DMS 273 (cell line): Measurements from ENCODE around the gene ETV5.

Experiments
- DNase-seq: peaks from one replicate; lab custom pipeline; 2025; ENCODE audit not compliant: unreplicated experiment; lab: John Stamatoyannopoulos, UW

The ETV5 gene

GRCh38 chr3:186070133-186070532 lies 38.8 kb downstream of the ETV5 start:
- no peak for DNase-seq

GRCh38 chr3:186069199-186069598 lies 39.7 kb downstream of the ETV5 start:
- DNase-seq: no peak

GRCh38 chr3:186068243-186068552 lies 40.7 kb downstream of the ETV5 start:
- DNase-seq: no peak

GRCh38 chr3:186067360-186068242 lies 41.3 kb downstream of the ETV5 start:
- DNase-seq: no peak

- DNase-seq: peak; percentile 84
Measured at GRCh38 chr3:186060222-186060621, 48.7 kb downstream of the ETV5 start.

GRCh38 chr3:186059192-186059591 lies 49.7 kb downstream of the ETV5 start:
- peak; percentile 22 for DNase-seq

GRCh38 chr3:186058225-186058624 lies 50.7 kb downstream of the ETV5 start:
- DNase-seq: no peak

GRCh38 chr3:186057594-186057993 lies 51.3 kb downstream of the ETV5 start:
- no peak for DNase-seq

GRCh38 chr3:186054792-186055352 lies 54.0 kb downstream of the ETV5 start:
- peak; percentile 56 for DNase-seq

- DNase-seq: peak; percentile 89
Measured at GRCh38 chr3:186053954-186054791, 54.7 kb downstream of the ETV5 start.

GRCh38 chr3:186052096-186052840 lies 56.6 kb downstream of the ETV5 start:
- no peak for DNase-seq

- no peak for DNase-seq
Measured at GRCh38 chr3:186049001-186049400, 59.9 kb downstream of the ETV5 start.

- DNase-seq: no peak
Measured at GRCh38 chr3:186048119-186048518, 60.8 kb downstream of the ETV5 start.

GRCh38 chr3:186046838-186047237 lies 62.1 kb downstream of the ETV5 start:
- DNase-seq: no peak

GRCh38 chr3:186044968-186045367 lies 63.9 kb downstream of the ETV5 start:
- DNase-seq: no peak

GRCh38 chr3:186044427-186044826 lies 64.5 kb downstream of the ETV5 start:
- no peak for DNase-seq

GRCh38 chr3:186042521-186043202 lies 66.2 kb downstream of the ETV5 start:
- no peak for DNase-seq

- no peak for DNase-seq
Measured at GRCh38 chr3:186042036-186042435, 66.9 kb downstream of the ETV5 start.

GRCh38 chr3:186038360-186038759 lies 70.5 kb downstream of the ETV5 start:
- DNase-seq: no peak

- DNase-seq: no peak
Measured at GRCh38 chr3:186035277-186035676, 73.6 kb downstream of the ETV5 start.

GRCh38 chr3:186032321-186032720 lies 76.6 kb downstream of the ETV5 start:
- DNase-seq: peak; percentile 78
